ENCODE results near the gene NTPCR. TPM values are rescaled to one million over a fixed set of nuclear protein-coding genes. Genes with fewer than 3 reads are reported as not detected.

NTPCR gene
- total and polyA plus RNA-seq, 4 donors = 30.8 to 51.6 (median 39.4) TPM

GRCh38 chr1:233005703-233006102 is 55.3 kb downstream of the NTPCR start:
- H3K36me3 ChIP-seq (ENCODE audit: control insufficient read depth in 4 of 4, insufficient read depth in 4 of 4, low read length in 4 of 4) = no peaks in the 10 kb centered on the region
- WGBS, 2 donors = 86 to 96% methylated on average over 8 of the region's 8 CpGs
- no peak for ATAC-seq (ENCODE audit: insufficient read depth, low FRiP score)
- H3K9me3 ChIP-seq (ENCODE audit: control insufficient read depth in 4 of 4, insufficient read depth in 3 of 4, low read length in 3 of 4) = peaks cover 0 to 1% (median 0%) of the 10 kb centered on the region in 4 donors
- no peak overlapping the region for H3K27ac ChIP-seq (ENCODE audit: low read depth in 1 of 2, low read length in 1 of 2)
- no peak for DNase-seq
- H3K27me3 ChIP-seq (ENCODE audit: control insufficient read depth in 3 of 3, insufficient read depth in 3 of 3, low read length in 2 of 3) = no peaks in the 10 kb centered on the region
- H3K4me1 ChIP-seq (ENCODE audit: control insufficient read depth in 5 of 5, insufficient read depth in 5 of 5, low read length in 5 of 5) = peaks cover 0 to 2% (median 0%) of the 10 kb centered on the region in 5 donors
- H3K9ac ChIP-seq (ENCODE audit: insufficient read depth in 1 of 2, low read length in 2 of 2) = no peak overlapping the region
- H3K4me3 ChIP-seq = no peak overlapping the region
- no peak for TF ChIP-seq CTCF (IDR thresholded peaks at IDR 0.05; ENCODE audit: control extremely low read depth, extremely low read depth)

DNA sequence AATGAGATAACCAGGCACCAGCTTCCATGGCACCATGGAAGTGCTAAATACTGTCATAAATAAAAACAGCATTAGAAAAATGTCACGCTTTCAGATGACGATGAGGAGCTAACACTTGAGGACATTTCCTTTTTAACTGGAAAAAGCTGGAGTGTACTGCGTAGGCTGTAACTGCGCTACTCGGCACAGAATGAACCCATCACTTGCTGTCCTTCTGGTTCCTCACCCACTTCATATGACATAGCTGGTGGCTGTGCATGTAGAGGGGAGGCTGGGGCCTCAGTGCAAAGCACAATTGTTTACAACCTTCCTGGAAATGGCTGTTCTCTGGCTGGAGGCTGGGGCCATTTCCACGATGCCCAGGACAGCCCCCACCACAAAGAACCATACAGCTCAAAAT is 55.7 kb downstream of the NTPCR start:
- H3K27me3 ChIP-seq (ENCODE audit: control insufficient read depth in 3 of 3, insufficient read depth in 3 of 3, low read length in 2 of 3) = no peaks in the 10 kb centered on the region
- ATAC-seq (ENCODE audit: insufficient read depth, low FRiP score) (no peak), DNase-seq (no peak)
- no peak overlapping the region for H3K27ac ChIP-seq (ENCODE audit: low read depth in 1 of 2, low read length in 1 of 2)
- H3K9me3 ChIP-seq (ENCODE audit: control insufficient read depth in 4 of 4, insufficient read depth in 3 of 4, low read length in 3 of 4) = peaks cover 0 to 1% (median 0%) of the 10 kb centered on the region in 4 donors
- H3K4me1 ChIP-seq (ENCODE audit: control insufficient read depth in 5 of 5, insufficient read depth in 5 of 5, low read length in 5 of 5) = peaks cover 0 to 2% (median 0%) of the 10 kb centered on the region in 5 donors
- H3K36me3 ChIP-seq (ENCODE audit: control insufficient read depth in 4 of 4, insufficient read depth in 4 of 4, low read length in 4 of 4) = no peaks in the 10 kb centered on the region
- TF ChIP-seq CTCF (IDR thresholded peaks at IDR 0.05; ENCODE audit: control extremely low read depth, extremely low read depth) = no peak
- H3K4me3 ChIP-seq = no peak overlapping the region
- 85 to 92% methylated on average over 6 of the region's 6 CpGs for WGBS, 2 donors
- no peak overlapping the region for H3K9ac ChIP-seq (ENCODE audit: insufficient read depth in 1 of 2, low read length in 2 of 2)

- Histone ChIP-seq H3K9me3 (ENCODE audit: control insufficient read depth in 4 of 4, insufficient read depth in 3 of 4, low read length in 3 of 4) (peaks cover 0 to 1% (median 0%) of the 10 kb centered on the region in 4 donors), H3K4me1 (ENCODE audit: control insufficient read depth in 5 of 5, insufficient read depth in 5 of 5, low read length in 5 of 5) (peaks cover 0 to 3% (median under 1%) of the 10 kb centered on the region in 5 donors), H3K9ac (ENCODE audit: insufficient read depth in 1 of 2, low read length in 2 of 2) (no peak overlapping the region), H3K36me3 (ENCODE audit: control insufficient read depth in 4 of 4, insufficient read depth in 4 of 4, low read length in 4 of 4) (no peaks in the 10 kb centered on the region), H3K27me3 (ENCODE audit: control insufficient read depth in 3 of 3, insufficient read depth in 3 of 3, low read length in 2 of 3) (no peaks in the 10 kb centered on the region), H3K27ac (ENCODE audit: low read depth in 1 of 2, low read length in 1 of 2) (no peak overlapping the region), H3K4me3 (no peak overlapping the region)
- DNase-seq (no peak), ATAC-seq (ENCODE audit: insufficient read depth, low FRiP score) (no peak)
- WGBS, 2 donors = 96 to 100% methylated on average over 3 of the region's 3 CpGs
- no peak for TF ChIP-seq CTCF (IDR thresholded peaks at IDR 0.05; ENCODE audit: control extremely low read depth, extremely low read depth)
Observed at GRCh38 chr1:233006541-233006973, 56.1 kb downstream of the NTPCR start.

DNA sequence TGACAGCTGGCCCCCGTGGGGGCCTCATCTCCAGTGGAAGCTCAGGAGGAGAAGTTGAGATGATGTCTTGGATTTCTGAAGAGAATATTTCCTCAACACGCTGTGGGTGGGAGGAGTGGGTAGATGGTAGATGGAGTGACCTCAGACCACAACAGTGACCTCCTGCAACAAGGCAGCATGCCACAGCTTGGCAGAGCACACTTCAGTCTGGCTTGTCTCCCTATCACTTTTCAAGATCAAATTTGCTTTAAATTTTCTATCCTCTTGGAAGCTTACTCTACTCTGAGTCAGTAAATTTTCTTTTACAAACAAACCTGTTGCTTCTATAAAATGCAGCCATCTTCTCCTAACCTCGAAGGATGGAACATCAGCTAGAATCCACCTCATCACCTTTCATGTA is 59.7 kb downstream of the NTPCR start:
- WGBS, 2 donors = 79 to 80% methylated on average over 3 of the region's 3 CpGs
- no peak overlapping the region for H3K4me3 ChIP-seq
- no peaks in the 10 kb centered on the region for H3K9me3 ChIP-seq (ENCODE audit: control insufficient read depth in 4 of 4, insufficient read depth in 3 of 4, low read length in 3 of 4)
- peaks cover 0 to 2% (median 0%) of the 10 kb centered on the region in 4 donors for H3K36me3 ChIP-seq (ENCODE audit: control insufficient read depth in 4 of 4, insufficient read depth in 4 of 4, low read length in 4 of 4)
- peaks cover 0 to 7% (median 2%) of the 10 kb centered on the region in 5 donors for H3K4me1 ChIP-seq (ENCODE audit: control insufficient read depth in 5 of 5, insufficient read depth in 5 of 5, low read length in 5 of 5)
- no peaks in the 10 kb centered on the region for H3K27me3 ChIP-seq (ENCODE audit: control insufficient read depth in 3 of 3, insufficient read depth in 3 of 3, low read length in 2 of 3)
- no peak overlapping the region for H3K9ac ChIP-seq (ENCODE audit: insufficient read depth in 1 of 2, low read length in 2 of 2)
- no peak for ATAC-seq (ENCODE audit: insufficient read depth, low FRiP score)
- H3K27ac ChIP-seq (ENCODE audit: low read depth in 1 of 2, low read length in 1 of 2) = no peak overlapping the region
- no peak for DNase-seq
- no peak for TF ChIP-seq CTCF (IDR thresholded peaks at IDR 0.05; ENCODE audit: control extremely low read depth, extremely low read depth)

Data from lung (tissue), 12 donors.